Endothelial cell (in vitro differentiated cells): Measurements from ENCODE around the gene VAPB. TPM values are rescaled to one million over a fixed set of nuclear protein-coding genes. Genes with fewer than 3 reads are reported as not detected.

Source experiments
- DNase-seq: peaks from one replicate; pipeline ENCODE4 v3.0.0; 2021; ENCODE audit warnings: low spot score
- H3K27ac Mint-ChIP-seq: one replicate; pipeline ENCODE4 v1.8.0; 2021; ENCODE audit warnings: mixed read lengths, inconsistent platforms; ENCODE audit not compliant: unreplicated experiment
- H3K27me3 Mint-ChIP-seq: one replicate; pipeline ENCODE4 v1.8.0; 2021; ENCODE audit warnings: mild to moderate bottlenecking, moderate library complexity, mixed read lengths, inconsistent platforms; ENCODE audit not compliant: unreplicated experiment
- H3K36me3 Mint-ChIP-seq: one replicate; pipeline ENCODE4 v1.8.0; 2021; ENCODE audit warnings: mild to moderate bottlenecking, low read depth, mixed read lengths, inconsistent platforms; ENCODE audit not compliant: unreplicated experiment
- H3K4me1 Mint-ChIP-seq: one replicate; pipeline ENCODE4 v1.8.0; 2021; ENCODE audit warnings: mild to moderate bottlenecking, mixed read lengths, inconsistent platforms; ENCODE audit not compliant: unreplicated experiment
- H3K4me3 Mint-ChIP-seq: one replicate; pipeline ENCODE4 v1.8.0; 2021; ENCODE audit warnings: mild to moderate bottlenecking, mixed read lengths, inconsistent platforms; ENCODE audit not compliant: unreplicated experiment
- H3K9me3 Mint-ChIP-seq: one replicate; pipeline ENCODE4 v1.8.0; 2021; ENCODE audit warnings: mixed read lengths, inconsistent platforms; ENCODE audit not compliant: unreplicated experiment
- total RNA-seq: library from RNA; stranded (reverse); fragmentation: NEBNext Ultra II Directional; extraction: Animal tissue kit (Norgen Biotek cat#: 25700); gene quantifications from one replicate; pipeline ENCODE4 v1.2.1, GENCODE V29; 2021; ENCODE audit not compliant: unreplicated experiment
- TF ChIP-seq, protein P1 (sequence below): fragments of 200-600 bp; sonication (generic); IDR thresholded peaks from one replicate; pipeline ENCODE4 v1.5.0; 2021; ENCODE audit warnings: antibody characterized with exemption; ENCODE audit not compliant: unreplicated experiment

VAPB gene
- total RNA-seq, 1 donor from 2014 or later, result 55.5 TPM

DNA sequence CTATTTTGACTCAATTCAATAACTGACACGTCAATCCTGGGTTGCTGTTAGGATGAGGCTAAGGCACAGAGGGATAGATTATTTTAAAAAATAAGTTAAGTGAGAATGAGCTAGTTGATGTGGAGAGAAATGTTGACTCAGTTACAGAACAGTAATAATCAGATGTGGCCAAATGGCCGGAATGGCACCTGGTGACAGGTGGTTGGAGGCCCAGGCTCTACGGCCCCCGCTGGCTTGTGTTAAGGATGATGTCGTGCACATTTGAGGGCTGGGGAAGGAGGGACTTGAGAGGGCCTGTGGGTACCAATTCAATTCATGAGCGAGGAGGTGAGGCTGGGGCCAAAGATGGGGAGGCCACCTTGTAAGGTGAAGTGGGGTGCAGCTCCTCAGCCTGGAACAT is 94.4 kb downstream of the VAPB start:
- no peak overlapping the region for H3K27ac Mint-ChIP-seq
- H3K9me3 Mint-ChIP-seq, result peaks cover 9% of the 10 kb centered on the region
- DNase-seq, result no peak
- TF ChIP-seq, protein P1, sequence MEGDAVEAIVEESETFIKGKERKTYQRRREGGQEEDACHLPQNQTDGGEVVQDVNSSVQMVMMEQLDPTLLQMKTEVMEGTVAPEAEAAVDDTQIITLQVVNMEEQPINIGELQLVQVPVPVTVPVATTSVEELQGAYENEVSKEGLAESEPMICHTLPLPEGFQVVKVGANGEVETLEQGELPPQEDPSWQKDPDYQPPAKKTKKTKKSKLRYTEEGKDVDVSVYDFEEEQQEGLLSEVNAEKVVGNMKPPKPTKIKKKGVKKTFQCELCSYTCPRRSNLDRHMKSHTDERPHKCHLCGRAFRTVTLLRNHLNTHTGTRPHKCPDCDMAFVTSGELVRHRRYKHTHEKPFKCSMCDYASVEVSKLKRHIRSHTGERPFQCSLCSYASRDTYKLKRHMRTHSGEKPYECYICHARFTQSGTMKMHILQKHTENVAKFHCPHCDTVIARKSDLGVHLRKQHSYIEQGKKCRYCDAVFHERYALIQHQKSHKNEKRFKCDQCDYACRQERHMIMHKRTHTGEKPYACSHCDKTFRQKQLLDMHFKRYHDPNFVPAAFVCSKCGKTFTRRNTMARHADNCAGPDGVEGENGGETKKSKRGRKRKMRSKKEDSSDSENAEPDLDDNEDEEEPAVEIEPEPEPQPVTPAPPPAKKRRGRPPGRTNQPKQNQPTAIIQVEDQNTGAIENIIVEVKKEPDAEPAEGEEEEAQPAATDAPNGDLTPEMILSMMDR, result no peak
- H3K4me1 Mint-ChIP-seq, result peaks cover 3% of the 10 kb centered on the region
- no peak overlapping the region for H3K4me3 Mint-ChIP-seq
- H3K27me3 Mint-ChIP-seq, result peaks cover 2% of the 10 kb centered on the region
- H3K36me3 Mint-ChIP-seq, result peaks cover 7% of the 10 kb centered on the region

DNA sequence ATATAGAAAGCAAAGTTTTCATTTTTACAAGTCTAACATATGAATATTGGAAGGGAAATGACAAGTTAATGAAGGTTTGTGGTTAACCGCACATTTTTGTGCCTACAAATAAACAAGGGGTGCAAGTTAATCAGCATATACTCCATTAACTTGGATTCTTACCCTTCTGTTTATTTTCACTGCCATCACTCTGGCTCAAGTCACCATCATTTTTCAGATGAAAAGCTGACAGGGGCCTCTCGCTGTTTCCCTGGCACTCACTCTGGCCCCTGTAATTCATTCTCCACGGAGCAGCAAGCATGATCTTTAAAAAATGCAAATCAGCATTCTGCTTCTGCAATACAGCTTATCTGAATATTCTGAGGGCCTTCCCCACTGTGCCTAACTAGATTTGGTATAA is 96.4 kb downstream of the VAPB start:
- DNase-seq, result no peak
- TF ChIP-seq, protein P1, result no peak
- Mint-ChIP-seq H3K9me3 (peaks cover 9% of the 10 kb centered on the region), H3K4me3 (no peak overlapping the region), H3K4me1 (peaks cover 3% of the 10 kb centered on the region), H3K27ac (no peak overlapping the region), H3K27me3 (peaks cover 4% of the 10 kb centered on the region), H3K36me3 (peaks cover 7% of the 10 kb centered on the region)

- Mint-ChIP-seq H3K9me3 (peaks cover 9% of the 10 kb centered on the region), H3K27ac (no peak overlapping the region), H3K27me3 (peaks cover 4% of the 10 kb centered on the region), H3K36me3 (peaks cover 7% of the 10 kb centered on the region), H3K4me3 (no peak overlapping the region), H3K4me1 (peaks cover 3% of the 10 kb centered on the region)
- TF ChIP-seq, protein P1, result no peak
- DNase-seq, result no peak
Observed at GRCh38 chr20:58486207-58486606, 97.2 kb downstream of the VAPB start.

- H3K36me3 Mint-ChIP-seq, result no peaks in the 10 kb centered on the region
- H3K27ac Mint-ChIP-seq, result no peak overlapping the region
- H3K4me1 Mint-ChIP-seq, result no peaks in the 10 kb centered on the region
- peaks cover 8% of the 10 kb centered on the region for H3K27me3 Mint-ChIP-seq
- H3K4me3 Mint-ChIP-seq, result no peak overlapping the region
- TF ChIP-seq, protein P1, result no peak
- no peak for DNase-seq
- H3K9me3 Mint-ChIP-seq, result no peaks in the 10 kb centered on the region
Observed at GRCh38 chr20:58492074-58492718, 103.2 kb downstream of the VAPB start.

GRCh38 chr20:58492795-58493524 is 103.9 kb downstream of the VAPB start:
- Mint-ChIP-seq H3K27ac (no peak overlapping the region), H3K36me3 (no peaks in the 10 kb centered on the region), H3K9me3 (no peaks in the 10 kb centered on the region), H3K4me1 (no peaks in the 10 kb centered on the region), H3K4me3 (no peak overlapping the region), H3K27me3 (peaks cover 8% of the 10 kb centered on the region)
- TF ChIP-seq, protein P1, result no peak
- DNase-seq, result no peak
